22Rv1 (cell line): ENCODE measurements around the gene EXOC3.

ENCODE experiments used
- H3K27ac ChIP-seq: fragments of 450-650 bp; 2 replicates; pipeline ENCODE4 v1.5.1; 2017
- ZFX ChIP-seq: fragments of 450-650 bp; IDR thresholded peaks from 2 replicates; pipeline ENCODE4 v1.6.1; 2017; ENCODE audit warnings: antibody characterized with exemption, borderline replicate concordance
- TF ChIP-seq, protein P1 (sequence below): fragments of 450-650 bp; IDR thresholded peaks from 2 replicates; pipeline ENCODE4 v1.5.1; 2017; ENCODE audit warnings: mild to moderate bottlenecking

Gene EXOC3

GRCh38 chr5:451587-452458, 8.8 kb downstream of the EXOC3 start:
- H3K27ac ChIP-seq, result no peak overlapping the region
- TF ChIP-seq, protein P1, sequence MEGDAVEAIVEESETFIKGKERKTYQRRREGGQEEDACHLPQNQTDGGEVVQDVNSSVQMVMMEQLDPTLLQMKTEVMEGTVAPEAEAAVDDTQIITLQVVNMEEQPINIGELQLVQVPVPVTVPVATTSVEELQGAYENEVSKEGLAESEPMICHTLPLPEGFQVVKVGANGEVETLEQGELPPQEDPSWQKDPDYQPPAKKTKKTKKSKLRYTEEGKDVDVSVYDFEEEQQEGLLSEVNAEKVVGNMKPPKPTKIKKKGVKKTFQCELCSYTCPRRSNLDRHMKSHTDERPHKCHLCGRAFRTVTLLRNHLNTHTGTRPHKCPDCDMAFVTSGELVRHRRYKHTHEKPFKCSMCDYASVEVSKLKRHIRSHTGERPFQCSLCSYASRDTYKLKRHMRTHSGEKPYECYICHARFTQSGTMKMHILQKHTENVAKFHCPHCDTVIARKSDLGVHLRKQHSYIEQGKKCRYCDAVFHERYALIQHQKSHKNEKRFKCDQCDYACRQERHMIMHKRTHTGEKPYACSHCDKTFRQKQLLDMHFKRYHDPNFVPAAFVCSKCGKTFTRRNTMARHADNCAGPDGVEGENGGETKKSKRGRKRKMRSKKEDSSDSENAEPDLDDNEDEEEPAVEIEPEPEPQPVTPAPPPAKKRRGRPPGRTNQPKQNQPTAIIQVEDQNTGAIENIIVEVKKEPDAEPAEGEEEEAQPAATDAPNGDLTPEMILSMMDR, result no peak
- TF ChIP-seq ZFX, result no peak

DNA sequence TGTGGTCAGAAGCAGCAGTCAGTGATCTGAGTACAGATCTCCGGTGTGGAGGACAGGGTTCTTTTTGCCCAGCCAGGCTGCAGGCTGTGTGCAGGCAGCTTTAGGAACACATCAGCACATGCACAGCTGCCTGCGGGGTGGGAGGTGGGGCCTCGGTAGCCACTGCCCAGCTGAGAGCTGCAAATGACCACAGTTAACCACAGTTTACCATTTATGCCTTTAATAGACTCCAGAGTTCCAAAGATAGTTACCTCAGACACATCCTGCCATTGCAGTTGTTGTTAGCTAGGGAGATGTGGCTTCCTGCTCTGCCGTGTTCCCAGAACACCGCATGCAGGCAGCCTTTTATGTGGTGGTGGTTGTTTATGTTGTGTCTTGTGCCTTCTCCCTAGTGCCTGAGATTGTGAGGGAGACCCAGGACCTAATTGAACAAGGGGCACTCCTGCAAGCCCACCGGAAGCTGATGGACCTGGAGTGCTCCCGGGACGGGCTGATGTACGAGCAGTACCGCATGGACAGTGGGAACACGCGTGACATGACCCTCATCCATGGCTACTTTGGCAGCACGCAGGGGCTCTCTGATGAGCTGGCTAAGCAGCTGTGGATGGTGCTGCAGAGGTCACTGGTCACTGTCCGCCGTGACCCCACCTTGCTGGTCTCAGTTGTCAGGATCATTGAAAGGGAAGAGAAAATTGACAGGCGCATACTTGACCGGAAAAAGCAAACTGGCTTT, 10.2 kb downstream of the EXOC3 start:
- H3K27ac ChIP-seq, result no peak overlapping the region
- no peak for TF ChIP-seq ZFX
- TF ChIP-seq, protein P1, result no peak

DNA sequence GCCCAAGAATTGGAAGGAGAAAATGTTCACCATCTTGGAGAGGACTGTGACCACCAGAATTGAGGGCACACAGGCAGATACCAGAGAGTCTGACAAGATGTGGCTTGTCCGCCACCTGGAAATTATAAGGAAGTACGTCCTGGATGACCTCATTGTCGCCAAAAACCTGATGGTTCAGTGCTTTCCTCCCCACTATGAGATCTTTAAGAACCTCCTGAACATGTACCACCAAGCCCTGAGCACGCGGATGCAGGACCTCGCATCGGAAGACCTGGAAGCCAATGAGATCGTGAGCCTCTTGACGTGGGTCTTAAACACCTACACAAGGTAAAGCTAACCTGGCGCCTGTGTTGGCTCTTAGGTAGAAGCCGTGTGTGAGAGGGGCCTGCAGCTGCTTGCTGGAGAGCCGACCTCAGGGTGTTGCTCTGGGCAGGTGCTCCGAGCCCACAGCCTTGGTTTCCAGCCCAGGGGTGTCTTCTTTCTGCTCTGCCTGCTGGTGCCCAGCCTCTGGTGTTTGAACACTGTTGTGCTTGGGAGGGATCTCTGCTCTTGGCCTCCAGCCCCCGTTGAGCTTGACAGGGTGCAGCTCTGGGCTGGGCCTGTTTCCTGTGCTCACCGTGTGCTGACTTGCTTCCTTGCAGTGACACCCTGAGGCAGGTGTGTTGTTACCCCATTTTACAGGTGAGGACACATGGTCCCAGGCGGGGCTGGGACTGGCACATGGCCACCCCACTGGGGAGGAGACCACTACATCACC, 10.9 kb downstream of the EXOC3 start:
- TF ChIP-seq, protein P1, result no peak
- no peak for TF ChIP-seq ZFX
- no peak overlapping the region for H3K27ac ChIP-seq

GRCh38 chr5:454936-455335, 12.0 kb downstream of the EXOC3 start:
- H3K27ac ChIP-seq, result no peak overlapping the region

GRCh38 chr5:455806-456205, 12.8 kb downstream of the EXOC3 start:
- H3K27ac ChIP-seq, result no peak overlapping the region
- TF ChIP-seq, protein P1, result no peak
- TF ChIP-seq ZFX, result no peak

More at GRCh38 chr5:454936-455335, 12.0 kb downstream of the EXOC3 start:
- TF ChIP-seq, protein P1, result no peak
- no peak for TF ChIP-seq ZFX

- TF ChIP-seq ZFX, result no peak
- TF ChIP-seq, protein P1, result no peak
- H3K27ac ChIP-seq, result no peak overlapping the region
These were observed 13.6 kb downstream of the EXOC3 start for GRCh38 chr5:456351-457194.
